Nephron progenitor cell (in vitro differentiated cells): Measurements from ENCODE around the gene ADARB2.
A peak's percentile ranks its signal among the peaks of the same experiment; 100 is the strongest.
"Not testable (repeated sequence)": the region's sequence is repeated elsewhere in the genome, so short reads cannot be mapped to it uniquely, and the experiment has no call there.

Experiments
- DNase-seq: peaks from one replicate; pipeline ENCODE4 v3.0.0; 2021
- H3K27ac Mint-ChIP-seq: 2 replicates; pipeline ENCODE4 v1.8.0; 2021; ENCODE audit warnings: mild to moderate bottlenecking, moderate library complexity, mixed read lengths
- H3K27me3 Mint-ChIP-seq: 2 replicates; pipeline ENCODE4 v1.8.0; 2021; ENCODE audit warnings: mild to moderate bottlenecking, low read depth, mixed read lengths; ENCODE audit not compliant: poor library complexity
- H3K36me3 Mint-ChIP-seq: 2 replicates; pipeline ENCODE4 v1.8.0; 2021; ENCODE audit warnings: low read depth, mixed read lengths
- H3K4me1 Mint-ChIP-seq: 2 replicates; pipeline ENCODE4 v1.8.0; 2021; ENCODE audit warnings: mixed read lengths
- H3K4me3 Mint-ChIP-seq: 2 replicates; pipeline ENCODE4 v1.8.0; 2021; ENCODE audit warnings: mild to moderate bottlenecking, moderate library complexity, mixed read lengths
- H3K9me3 Mint-ChIP-seq: 2 replicates; pipeline ENCODE4 v1.8.0; 2021; ENCODE audit warnings: mild to moderate bottlenecking, moderate library complexity, mixed read lengths
- CTCF ChIP-seq: fragments of 200-600 bp; sonication (generic); IDR thresholded peaks from 2 replicates; pipeline ENCODE4 v1.5.0; 2021; ENCODE audit warnings: antibody characterized with exemption

Gene ADARB2

GRCh38 chr10:1358147-1358546, 379.2 kb downstream of the ADARB2 start:
- no peaks in the 10 kb centered on the region for H3K9me3 Mint-ChIP-seq
- H3K27ac Mint-ChIP-seq = no peak overlapping the region
- H3K27me3 Mint-ChIP-seq = peaks cover 14% of the 10 kb centered on the region
- no peak for DNase-seq
- no peaks in the 10 kb centered on the region for H3K36me3 Mint-ChIP-seq
- H3K4me1 Mint-ChIP-seq = peaks cover 57% of the 10 kb centered on the region
- TF ChIP-seq CTCF = no peak
- no peak overlapping the region for H3K4me3 Mint-ChIP-seq

- no peak for DNase-seq
- TF ChIP-seq CTCF = no peak
- H3K27me3 Mint-ChIP-seq = peaks cover 11% of the 10 kb centered on the region
- H3K4me3 Mint-ChIP-seq = no peak overlapping the region
- no peaks in the 10 kb centered on the region for H3K9me3 Mint-ChIP-seq
- H3K27ac Mint-ChIP-seq = peak overlapping the region; percentile 16
- H3K4me1 Mint-ChIP-seq = peaks cover 46% of the 10 kb centered on the region
- H3K36me3 Mint-ChIP-seq = no peaks in the 10 kb centered on the region
These were observed 381.0 kb downstream of the ADARB2 start for GRCh38 chr10:1356349-1356748.

- no peak overlapping the region for H3K4me3 Mint-ChIP-seq
- H3K4me1 Mint-ChIP-seq = peaks cover 33% of the 10 kb centered on the region
- no peaks in the 10 kb centered on the region for H3K9me3 Mint-ChIP-seq
- no peaks in the 10 kb centered on the region for H3K36me3 Mint-ChIP-seq
- no peak for TF ChIP-seq CTCF
- H3K27me3 Mint-ChIP-seq = peaks cover 11% of the 10 kb centered on the region
- no peak for DNase-seq
- no peak overlapping the region for H3K27ac Mint-ChIP-seq
These were observed 382.3 kb downstream of the ADARB2 start for GRCh38 chr10:1354809-1355710.

GRCh38 chr10:1352296-1352695, 385.0 kb downstream of the ADARB2 start:
- not testable (repeated sequence) for H3K4me3 Mint-ChIP-seq, H3K36me3 Mint-ChIP-seq, H3K9me3 Mint-ChIP-seq

GRCh38 chr10:1348773-1349050, 388.6 kb downstream of the ADARB2 start:
- Mint-ChIP-seq H3K36me3 (no peaks in the 10 kb centered on the region), H3K27me3 (peaks cover 12% of the 10 kb centered on the region), H3K27ac (no peak overlapping the region), H3K9me3 (no peaks in the 10 kb centered on the region), H3K4me1 (peaks cover 9% of the 10 kb centered on the region), H3K4me3 (no peak overlapping the region)
- TF ChIP-seq CTCF = no peak
- no peak for DNase-seq

More at GRCh38 chr10:1352296-1352695, 385.0 kb downstream of the ADARB2 start:
- not testable (repeated sequence) for DNase-seq, H3K27ac Mint-ChIP-seq
- Mint-ChIP-seq H3K4me1 (peaks cover 24% of the 10 kb centered on the region), H3K27me3 (peaks cover 14% of the 10 kb centered on the region)

- Mint-ChIP-seq H3K36me3 (no peaks in the 10 kb centered on the region), H3K27me3 (peaks cover 12% of the 10 kb centered on the region), H3K4me1 (peaks cover 9% of the 10 kb centered on the region)
These were observed 389.2 kb downstream of the ADARB2 start for GRCh38 chr10:1347962-1348772.

More at GRCh38 chr10:1347962-1348772, 389.2 kb downstream of the ADARB2 start:
- peak; percentile 15 for DNase-seq
- Mint-ChIP-seq H3K9me3 (no peaks in the 10 kb centered on the region), H3K4me3 (no peak overlapping the region), H3K27ac (no peak overlapping the region)
- TF ChIP-seq CTCF = no peak
